CD14-positive monocyte (primary cell): ENCODE results near the gene KLHL25. TPM values are rescaled to one million over a fixed set of nuclear protein-coding genes. Genes with fewer than 3 reads are reported as not detected.

ENCODE experiments used
- DNase-seq, 3 donors: peaks; one replicate each; pipeline ENCODE4 v3.0.0-alpha.2; 2011 to 2022
- H2AFZ ChIP-seq: 2 replicates; pipeline ENCODE4 v1.6.0; 2012; ENCODE audit warnings: mild to moderate bottlenecking, low read depth, low read length, inconsistent platforms; ENCODE audit not compliant: insufficient read depth, poor library complexity, severe bottlenecking
- H3K27ac ChIP-seq, 2 donors: 1 replicate in 1 of 2; 2 replicates in 1 of 2; pipeline ENCODE4 v1.5.1; 2012 to 2013; ENCODE audit warnings: low read length in 2 of 2, control low read depth in 1 of 2, inconsistent platforms in 1 of 2, low read depth in 1 of 2, mild to moderate bottlenecking in 1 of 2
- H3K27me3 ChIP-seq, 2 donors: one replicate each; pipeline versions ENCODE4 v1.6.0 to v1.6.1; 2011 to 2013; ENCODE audit warnings: low read length in 2 of 2; ENCODE audit not compliant: control insufficient read depth in 2 of 2, insufficient read depth in 2 of 2
- H3K36me3 ChIP-seq, 2 donors: replicated peaks in 1 of 2; 1 replicate in 1 of 2; 2 replicates in 1 of 2; pipeline versions ENCODE4 v1.5.1 to v1.6.1; 2012 to 2013; ENCODE audit warnings: low read length in 2 of 2, control low read depth in 1 of 2, inconsistent platforms in 1 of 2, mild to moderate bottlenecking in 1 of 2; ENCODE audit not compliant: insufficient read depth in 2 of 2, control insufficient read depth in 1 of 2
- H3K4me1 ChIP-seq, 2 donors: 1 replicate in 1 of 2; 2 replicates in 1 of 2; pipeline versions ENCODE4 v1.5.1 to v1.6.1; 2012 to 2013; ENCODE audit warnings: low read length in 2 of 2, control low read depth in 1 of 2, inconsistent platforms in 1 of 2, mild to moderate bottlenecking in 1 of 2, moderate library complexity in 1 of 2; ENCODE audit not compliant: insufficient read depth in 2 of 2, control insufficient read depth in 1 of 2
- H3K4me2 ChIP-seq: replicated peaks from 2 replicates; pipeline ENCODE3; 2012; ENCODE audit warnings: low read length, moderate library complexity, mild to moderate bottlenecking; ENCODE audit not compliant: poor library complexity, severe bottlenecking; ENCODE audit errors: extremely low read depth
- H3K4me3 ChIP-seq, 3 experiments: fragments of 200-600 bp in 1 of 3; sonication (generic) in 1 of 3; replicated peaks in 1 of 3; 1 replicate in 2 of 3; 2 replicates in 1 of 3; pipeline ENCODE4 v1.5.1; 2011 to 2013; ENCODE audit warnings: low read length in 3 of 3, mild to moderate bottlenecking in 3 of 3, control low read depth in 2 of 3, low read depth in 2 of 3, inconsistent platforms in 1 of 3, moderate library complexity in 1 of 3
- H3K79me2 ChIP-seq: 2 replicates; pipeline ENCODE4 v1.6.0; 2012; ENCODE audit warnings: mild to moderate bottlenecking, control low read depth, inconsistent platforms, low read length, moderate library complexity; ENCODE audit not compliant: insufficient read depth
- H3K9ac ChIP-seq: 2 replicates; pipeline ENCODE4 v1.6.0; 2017; ENCODE audit warnings: low read length, mild to moderate bottlenecking; ENCODE audit not compliant: insufficient read depth, poor library complexity, severe bottlenecking
- H3K9me3 ChIP-seq, 2 donors: replicated peaks in 1 of 2; 1 replicate in 1 of 2; 2 replicates in 1 of 2; pipeline versions ENCODE4 v1.5.1 to v1.6.1; 2012 to 2013; ENCODE audit warnings: low read length in 2 of 2, control low read depth in 1 of 2; ENCODE audit not compliant: control insufficient read depth in 1 of 2, insufficient read depth in 1 of 2
- H4K20me1 ChIP-seq: 2 replicates; pipeline ENCODE4 v1.6.0; 2012; ENCODE audit warnings: mild to moderate bottlenecking, low read length, control low read depth, moderate library complexity; ENCODE audit not compliant: insufficient read depth
- H3K27ac Mint-ChIP-seq, 7 donors: one replicate each; pipeline ENCODE4 v1.8.0; 2020; ENCODE audit warnings: mild to moderate bottlenecking in 7 of 7, mixed read lengths in 7 of 7, moderate library complexity in 6 of 7, inconsistent platforms in 2 of 7
- H3K27me3 Mint-ChIP-seq, 3 donors: one replicate each; pipeline ENCODE4 v1.8.0; 2021 to 2022; ENCODE audit warnings: low read depth in 3 of 3, mild to moderate bottlenecking in 3 of 3, mixed read lengths in 3 of 3, moderate library complexity in 3 of 3, inconsistent platforms in 1 of 3
- H3K36me3 Mint-ChIP-seq, 2 donors: one replicate each; pipeline ENCODE4 v1.8.0; 2020; ENCODE audit warnings: mixed read lengths in 2 of 2, inconsistent platforms in 1 of 2, mild to moderate bottlenecking in 1 of 2
- H3K4me1 Mint-ChIP-seq: one replicate; pipeline ENCODE4 v1.8.0; 2020; ENCODE audit warnings: mild to moderate bottlenecking, mixed read lengths
- H3K4me3 Mint-ChIP-seq, 2 donors: one replicate each; pipeline ENCODE4 v1.8.0; 2020; ENCODE audit warnings: mild to moderate bottlenecking in 2 of 2, mixed read lengths in 2 of 2, moderate library complexity in 1 of 2
- H3K9me3 Mint-ChIP-seq, 7 donors: one replicate each; pipeline ENCODE4 v1.8.0; 2020 to 2022; ENCODE audit warnings: mixed read lengths in 7 of 7, mild to moderate bottlenecking in 6 of 7, moderate library complexity in 6 of 7, inconsistent platforms in 2 of 7
- WGBS: methylation state at CpG from one replicate; pipeline ENCODE4 v1.1.5; 2013; ENCODE audit warnings: missing lambda C conversion rate; ENCODE audit not compliant: insufficient coverage; 5-methylcytosine and 5-hydroxymethylcytosine counted together
- intact Hi-C, 2 donors: fragments of 100-400 bp; cut with micrococcal nuclease; formaldehyde crosslinking; loops; one replicate each; pipeline versions ENCODE4 v1.15.0 to v1.15.1; 2023
- polyA plus RNA-seq, 3 donors: library from polyadenylated mRNA; depleted of rRNA in 1 of 3; unstranded in 2 of 3; stranded (reverse) in 1 of 3; fragments of 300-500 nt in 2 of 3; fragments of >200 nt in 1 of 3; fragmentation: Illumina TruSeq in 2 of 3; gene quantifications; 1 replicate in 2 of 3; 2 replicates in 1 of 3; pipeline ENCODE4 v1.2.3, GENCODE V29; 2012 to 2021
- TF ChIP-seq, protein P1 (sequence below): fragments of 200-600 bp; IDR thresholded peaks from one replicate; pipeline ENCODE4 v1.8.0; 2022; ENCODE audit warnings: antibody characterized with exemption, mild to moderate bottlenecking

The KLHL25 gene
- polyA plus RNA-seq, 3 donors, result 0.27 to 0.60 (median 0.40) TPM

- Histone ChIP-seq H3K4me3 (no peak overlapping the region), H3K27me3 (no peaks in the 10 kb centered on the region), H3K4me2 (no peak overlapping the region), H3K36me3 (peaks cover 98 to 100% of the 10 kb centered on the region in 2 donors), H4K20me1 (peaks cover 100% of the 10 kb centered on the region), H3K27ac (no peak overlapping the region), H3K4me1 (no peaks in the 10 kb centered on the region), H3K79me2 (no peaks in the 10 kb centered on the region), H2AFZ (no peak overlapping the region), H3K9me3 (no peaks in the 10 kb centered on the region), H3K9ac (no peak overlapping the region)
- no peak for DNase-seq
- WGBS, result 98% methylated on average over 8 of the region's 14 CpGs
- no peaks in the 10 kb centered on the region for H3K4me1 Mint-ChIP-seq
- H3K27me3 Mint-ChIP-seq, result no peaks in the 10 kb centered on the region
- intact Hi-C loops, result no loop called here
- peaks cover 0 to 2% (median 0%) of the 10 kb centered on the region in 7 donors for H3K9me3 Mint-ChIP-seq
- H3K27ac Mint-ChIP-seq, result peak overlapping the region in 4 of 7 donors; percentile 33 to 74 (median 60)
- TF ChIP-seq, protein P1, sequence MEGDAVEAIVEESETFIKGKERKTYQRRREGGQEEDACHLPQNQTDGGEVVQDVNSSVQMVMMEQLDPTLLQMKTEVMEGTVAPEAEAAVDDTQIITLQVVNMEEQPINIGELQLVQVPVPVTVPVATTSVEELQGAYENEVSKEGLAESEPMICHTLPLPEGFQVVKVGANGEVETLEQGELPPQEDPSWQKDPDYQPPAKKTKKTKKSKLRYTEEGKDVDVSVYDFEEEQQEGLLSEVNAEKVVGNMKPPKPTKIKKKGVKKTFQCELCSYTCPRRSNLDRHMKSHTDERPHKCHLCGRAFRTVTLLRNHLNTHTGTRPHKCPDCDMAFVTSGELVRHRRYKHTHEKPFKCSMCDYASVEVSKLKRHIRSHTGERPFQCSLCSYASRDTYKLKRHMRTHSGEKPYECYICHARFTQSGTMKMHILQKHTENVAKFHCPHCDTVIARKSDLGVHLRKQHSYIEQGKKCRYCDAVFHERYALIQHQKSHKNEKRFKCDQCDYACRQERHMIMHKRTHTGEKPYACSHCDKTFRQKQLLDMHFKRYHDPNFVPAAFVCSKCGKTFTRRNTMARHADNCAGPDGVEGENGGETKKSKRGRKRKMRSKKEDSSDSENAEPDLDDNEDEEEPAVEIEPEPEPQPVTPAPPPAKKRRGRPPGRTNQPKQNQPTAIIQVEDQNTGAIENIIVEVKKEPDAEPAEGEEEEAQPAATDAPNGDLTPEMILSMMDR, result no peak
- peaks cover 92 to 99% of the 10 kb centered on the region in 2 donors for H3K36me3 Mint-ChIP-seq
- H3K4me3 Mint-ChIP-seq, result no peak overlapping the region
Observed at GRCh38 chr15:85743392-85744055, 51.2 kb downstream of the KLHL25 start.

DNA sequence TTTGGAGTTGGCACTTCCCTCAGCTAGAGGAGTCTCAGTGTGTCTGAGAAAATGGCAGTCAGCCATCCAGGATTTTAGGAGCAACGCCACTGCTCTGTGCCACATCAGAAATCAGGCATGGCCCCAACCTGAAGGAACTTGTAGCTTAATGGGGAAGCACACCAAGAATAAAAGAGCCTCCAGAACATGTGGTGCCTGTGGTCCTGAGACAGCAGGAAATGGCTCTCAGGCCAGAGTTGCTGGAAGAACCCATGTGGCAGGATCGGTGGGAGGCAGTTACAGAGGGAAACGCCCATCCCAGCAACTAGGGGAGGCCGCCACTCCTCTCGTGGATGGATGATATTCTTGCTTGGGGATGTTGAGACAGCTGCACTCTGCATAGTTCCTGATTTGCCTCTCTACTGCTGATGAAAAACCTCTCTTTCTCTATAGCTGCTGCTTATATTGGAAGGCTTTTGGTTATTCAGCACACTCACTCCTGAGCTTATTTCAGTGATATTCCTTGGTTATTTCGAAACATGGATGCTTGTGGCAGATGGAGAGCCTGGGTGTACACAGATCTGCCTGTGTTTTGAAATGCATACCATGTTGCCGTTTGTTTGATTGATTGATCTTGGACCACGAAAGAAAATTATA lies 52.4 kb downstream of the KLHL25 start:
- Mint-ChIP-seq H3K27me3 (no peaks in the 10 kb centered on the region), H3K36me3 (peaks cover 88 to 98% of the 10 kb centered on the region in 2 donors), H3K4me1 (no peaks in the 10 kb centered on the region), H3K9me3 (peaks cover 0 to 2% (median 0%) of the 10 kb centered on the region in 7 donors), H3K4me3 (no peak overlapping the region), H3K27ac (peak overlapping the region in 3 of 7 donors; percentile 12 to 80 (median 32))
- Histone ChIP-seq H3K9me3 (no peaks in the 10 kb centered on the region), H3K4me3 (no peak overlapping the region), H2AFZ (no peak overlapping the region), H3K27ac (peak overlapping the region in 1 of 2 donors; percentile 49), H3K9ac (no peak overlapping the region), H3K4me1 (no peaks in the 10 kb centered on the region), H4K20me1 (peaks cover 100% of the 10 kb centered on the region), H3K36me3 (peaks cover 97 to 100% of the 10 kb centered on the region in 2 donors), H3K27me3 (no peaks in the 10 kb centered on the region), H3K4me2 (no peak overlapping the region), H3K79me2 (no peaks in the 10 kb centered on the region)
- WGBS, result 37% methylated on average over 8 of the region's 8 CpGs
- intact Hi-C loops, result no loop called here
- no peak for DNase-seq
- TF ChIP-seq, protein P1, result no peak
